B cell (primary cell): ENCODE results near the gene TRNP1.

Experiments used
- EZH2 ChIP-seq: IDR thresholded peaks from 2 replicates; pipeline ENCODE4 v1.6.1; 2012; ENCODE audit warnings: borderline replicate concordance, low read depth, mild to moderate bottlenecking, moderate library complexity, low read length; ENCODE audit not compliant: insufficient read depth, poor library complexity, severe bottlenecking
- TF ChIP-seq, protein P1 (sequence below): fragments of 200-600 bp; IDR thresholded peaks from one replicate; pipeline ENCODE4 v1.8.0; 2022; ENCODE audit warnings: antibody characterized with exemption, mild to moderate bottlenecking

DNA sequence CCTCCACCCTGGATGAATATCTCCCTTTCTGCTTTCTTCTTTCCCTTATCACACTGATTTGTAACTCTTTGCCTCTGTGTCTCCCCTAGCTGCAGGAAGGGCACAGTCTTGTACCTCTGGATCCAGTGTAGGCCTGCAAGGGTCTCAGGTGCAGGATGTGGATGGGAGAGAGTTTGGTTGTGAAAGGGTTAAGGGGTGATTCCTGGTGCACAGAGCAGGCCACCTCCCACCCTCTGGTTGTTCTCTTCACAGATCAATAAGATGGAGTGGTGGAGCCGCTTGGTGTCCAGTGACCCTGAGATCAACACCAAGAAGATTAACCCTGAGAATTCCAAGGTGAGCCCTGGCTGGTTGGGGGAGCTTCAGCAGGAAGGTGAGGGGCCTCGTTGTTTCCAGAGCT is 48.4 kb upstream of the TRNP1 start:
- TF ChIP-seq, protein P1, sequence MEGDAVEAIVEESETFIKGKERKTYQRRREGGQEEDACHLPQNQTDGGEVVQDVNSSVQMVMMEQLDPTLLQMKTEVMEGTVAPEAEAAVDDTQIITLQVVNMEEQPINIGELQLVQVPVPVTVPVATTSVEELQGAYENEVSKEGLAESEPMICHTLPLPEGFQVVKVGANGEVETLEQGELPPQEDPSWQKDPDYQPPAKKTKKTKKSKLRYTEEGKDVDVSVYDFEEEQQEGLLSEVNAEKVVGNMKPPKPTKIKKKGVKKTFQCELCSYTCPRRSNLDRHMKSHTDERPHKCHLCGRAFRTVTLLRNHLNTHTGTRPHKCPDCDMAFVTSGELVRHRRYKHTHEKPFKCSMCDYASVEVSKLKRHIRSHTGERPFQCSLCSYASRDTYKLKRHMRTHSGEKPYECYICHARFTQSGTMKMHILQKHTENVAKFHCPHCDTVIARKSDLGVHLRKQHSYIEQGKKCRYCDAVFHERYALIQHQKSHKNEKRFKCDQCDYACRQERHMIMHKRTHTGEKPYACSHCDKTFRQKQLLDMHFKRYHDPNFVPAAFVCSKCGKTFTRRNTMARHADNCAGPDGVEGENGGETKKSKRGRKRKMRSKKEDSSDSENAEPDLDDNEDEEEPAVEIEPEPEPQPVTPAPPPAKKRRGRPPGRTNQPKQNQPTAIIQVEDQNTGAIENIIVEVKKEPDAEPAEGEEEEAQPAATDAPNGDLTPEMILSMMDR: no peak
- TF ChIP-seq EZH2: no peak
